HTR-8/SVneo (cell line): ENCODE measurements around the gene ASPDH.

Source experiments
- DNase-seq: peaks from one replicate; pipeline ENCODE4 v3.0.0; 2011; ENCODE audit warnings: low spot score, mixed read lengths; ENCODE audit not compliant: insufficient read length
- FAIRE-seq: peaks from 2 replicates; lab custom pipeline; 2011; peaks lifted over from hg19 to GRCh38; lab: Jason Lieb, UNC

The ASPDH gene

DNA sequence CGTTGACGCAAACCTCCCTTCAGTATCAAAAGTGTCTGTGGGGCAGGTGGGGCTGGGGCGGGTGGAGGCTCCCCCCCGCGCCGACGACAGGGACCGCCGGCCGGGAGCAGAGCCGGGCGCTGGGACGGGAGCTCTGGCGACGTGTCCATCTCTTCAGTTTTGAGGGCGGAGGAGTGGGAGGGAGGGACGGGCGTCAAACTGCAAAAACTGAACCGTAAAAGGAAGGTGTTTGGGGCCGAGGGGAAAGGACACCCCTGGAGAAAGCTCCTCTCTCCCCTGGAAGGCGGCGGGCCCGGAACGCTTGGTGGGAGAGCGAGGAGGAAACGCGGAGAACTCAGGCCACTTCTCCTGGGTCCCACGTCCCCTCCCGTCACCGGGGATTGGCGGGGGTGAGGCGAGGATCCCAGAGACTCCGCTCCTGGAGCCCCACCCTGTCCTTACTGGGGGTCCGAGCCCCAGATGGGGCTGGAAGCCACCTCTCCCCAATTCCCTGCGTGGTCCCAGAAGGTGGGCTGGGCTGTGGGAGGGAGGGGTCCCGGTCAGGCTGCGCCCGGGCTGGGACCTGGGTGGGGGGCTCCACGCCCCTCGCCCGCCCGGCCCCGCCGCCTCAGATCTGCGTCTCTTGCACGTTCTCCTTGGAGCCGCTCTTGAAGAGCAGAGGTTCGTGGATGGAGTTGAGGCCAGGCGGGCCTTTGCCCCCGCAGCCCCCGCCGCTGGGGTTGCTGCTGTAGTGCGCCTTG, 3.4 kb upstream of the ASPDH start:
- FAIRE-seq (no peak), DNase-seq (no peak)

DNA sequence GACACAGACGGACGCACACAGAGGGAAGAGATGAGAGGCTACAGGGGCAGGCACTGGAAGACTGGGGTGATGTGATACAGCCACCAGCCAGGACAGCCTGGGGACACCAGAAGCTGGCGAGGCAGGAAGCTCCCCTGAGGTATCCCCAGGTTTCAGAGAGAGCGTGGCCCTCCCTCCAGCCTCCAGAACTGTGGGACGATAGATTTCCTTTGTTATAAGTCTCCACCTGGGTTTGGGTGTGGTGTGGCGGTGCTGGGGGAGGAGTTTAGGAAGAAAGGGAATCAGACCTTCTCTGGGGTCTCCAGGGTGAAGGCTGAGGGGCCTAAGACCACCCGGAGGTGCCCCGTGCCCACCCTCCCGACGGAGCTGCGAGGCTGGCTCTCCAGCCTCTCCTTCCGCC, 2.7 kb upstream of the ASPDH start:
- FAIRE-seq: no peak

DNA sequence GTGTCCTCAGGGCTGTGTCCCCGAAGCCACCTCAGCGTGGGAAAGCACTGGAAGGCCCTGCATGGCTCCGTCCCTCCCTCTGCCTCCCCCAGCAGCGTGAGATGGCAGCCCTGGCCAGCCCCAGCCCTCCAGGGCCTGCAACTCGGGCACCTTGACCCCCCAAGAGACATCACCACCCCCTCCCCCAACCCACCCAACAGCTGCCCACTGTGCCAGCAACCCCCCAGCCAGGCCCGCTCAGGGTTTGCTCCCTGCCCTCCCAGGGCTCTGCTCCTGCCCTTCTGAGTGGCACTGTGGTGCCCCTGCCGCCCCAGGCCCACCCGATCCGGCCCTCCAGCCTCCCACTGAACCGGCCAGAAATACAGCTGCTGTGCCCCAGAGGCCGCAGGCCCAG, 1.5 kb upstream of the ASPDH start:
- FAIRE-seq: no peak
- DNase-seq: no peak

More for the DNA sequence above, 2.7 kb upstream of the ASPDH start:
- no peak for DNase-seq

- no peak for DNase-seq
- FAIRE-seq: no peak
These were observed 844 bp upstream of the ASPDH start for GRCh38 chr19:50514346-50515167.

DNA sequence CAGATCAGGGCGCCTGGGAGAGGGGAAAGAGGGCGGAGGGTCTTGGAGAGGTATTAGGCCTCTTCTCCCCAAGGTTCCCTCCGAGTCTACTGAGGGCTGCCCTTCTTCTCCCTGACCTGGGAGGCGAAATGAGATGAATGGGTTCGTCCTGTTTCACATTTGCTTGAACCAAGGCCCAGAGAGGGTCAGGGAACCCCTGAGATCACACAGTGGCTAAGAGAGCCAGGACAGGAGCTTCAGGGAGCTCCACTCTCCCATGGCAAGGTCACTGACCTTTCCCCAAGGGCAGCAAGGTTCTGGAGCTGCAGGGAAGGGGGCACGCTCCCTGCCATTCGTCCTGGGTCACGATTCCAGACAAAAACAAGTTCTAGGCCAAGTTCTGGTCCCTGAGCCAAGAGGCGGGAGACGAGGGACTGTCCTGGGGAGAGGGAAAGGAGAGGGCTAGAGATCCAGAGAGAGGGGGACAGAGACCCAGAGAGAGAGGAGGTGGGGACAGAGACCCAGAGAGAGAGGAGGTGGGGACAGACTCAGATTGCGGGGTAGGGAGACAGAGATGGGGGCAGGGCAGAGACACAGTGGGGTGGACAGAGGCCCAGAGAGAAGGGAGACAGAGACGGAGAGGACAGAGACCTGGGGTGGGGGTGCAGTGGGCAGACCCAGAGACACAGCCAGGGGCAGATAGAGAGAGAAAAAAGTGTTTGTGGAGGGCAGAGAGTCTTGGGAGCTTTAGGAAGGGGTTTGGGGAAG, 541 bp downstream of the ASPDH start:
- FAIRE-seq (no peak), DNase-seq (no peak)

DNA sequence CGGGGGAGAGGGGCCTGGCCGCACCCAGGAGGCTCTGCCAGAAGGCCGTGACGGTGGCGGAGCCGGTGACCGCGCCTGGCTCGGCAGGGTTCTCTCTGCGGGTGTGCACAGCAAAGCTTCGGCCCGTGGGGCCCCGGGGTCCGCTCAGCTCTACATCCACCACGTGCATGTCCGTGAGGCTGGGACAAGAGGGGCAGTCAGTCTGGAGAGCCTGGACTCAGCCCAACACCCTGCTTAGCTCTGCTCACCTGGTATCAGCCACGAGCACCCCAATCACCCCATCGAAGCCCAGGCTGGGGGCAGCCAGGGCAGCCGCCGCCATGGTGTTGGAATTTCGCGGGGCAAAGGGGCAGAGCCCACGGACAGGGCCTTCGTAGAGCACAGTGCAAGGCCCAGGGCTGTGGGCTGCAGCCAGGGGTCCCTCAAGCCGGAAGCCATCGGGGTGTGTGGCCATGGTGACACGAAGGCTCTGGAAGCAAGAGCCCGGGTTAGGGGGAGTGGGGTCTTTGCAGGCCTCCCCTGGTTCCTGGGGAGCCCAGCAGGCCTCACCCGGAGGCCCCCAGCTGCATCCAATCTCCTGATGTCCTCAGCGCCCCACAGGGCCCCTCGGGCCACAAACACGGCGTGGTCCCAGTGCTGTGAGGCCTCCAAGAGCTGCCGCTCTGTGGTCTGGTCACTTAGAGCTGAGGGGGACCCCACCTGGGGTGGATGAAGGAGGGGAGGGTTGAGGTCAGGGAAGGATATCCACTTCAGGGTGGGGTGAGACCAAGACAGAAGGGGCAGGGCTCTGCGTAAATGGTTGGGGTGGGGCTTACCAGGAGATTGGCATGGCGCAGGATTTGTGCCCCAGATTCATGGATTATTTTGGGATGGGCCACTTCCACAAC, 1.4 kb downstream of the ASPDH start:
- FAIRE-seq: no peak
- DNase-seq: no peak

DNA sequence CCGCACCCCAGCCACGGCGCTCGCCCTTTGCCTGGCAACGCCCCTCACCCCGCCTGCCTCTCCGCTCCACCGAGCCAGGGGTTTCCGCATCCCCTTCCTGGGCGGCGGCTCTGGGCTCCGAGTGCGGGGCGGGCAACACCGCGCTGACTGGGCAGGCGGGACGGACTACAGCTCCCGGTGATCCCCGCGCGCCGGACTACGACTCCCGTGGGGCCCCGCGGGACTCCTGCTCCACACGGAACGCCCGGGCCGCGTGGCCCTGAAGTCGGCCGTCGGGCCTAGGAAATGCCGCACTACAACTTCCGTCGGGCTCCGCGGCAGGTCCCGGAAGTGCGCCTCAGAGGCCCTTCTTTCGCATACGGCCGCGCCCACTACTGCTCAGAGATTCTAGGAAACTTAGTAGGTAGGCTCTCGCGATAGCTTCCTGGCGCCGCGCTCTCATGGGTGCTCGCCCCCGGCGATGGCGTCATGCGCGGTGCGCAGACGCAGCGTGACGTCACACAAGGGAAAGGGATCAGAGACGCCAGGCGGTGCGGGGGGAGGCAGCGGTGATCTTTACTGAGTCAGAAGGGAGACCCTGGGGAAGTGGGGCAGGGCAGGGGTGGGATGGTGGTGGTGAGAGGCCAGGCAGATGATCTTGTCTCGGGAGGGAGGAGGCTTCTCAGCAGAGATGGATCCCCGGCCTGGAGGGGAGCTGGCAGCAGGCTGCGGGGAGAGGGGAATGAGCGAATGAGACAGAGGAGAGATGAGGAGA, 2.5 kb downstream of the ASPDH start, which contains the start of gene JOSD2:
JOSD2 (minus strand) TSS at position 123 of the 754 bp plus-strand sequence. CDS start 760 bp downstream, outside the sequence.
- DNase-seq (peak; percentile 97), FAIRE-seq (peak; percentile 96)

- DNase-seq (peak; percentile 35), FAIRE-seq (peak; percentile 28)
These were observed 3.0 kb downstream of the ASPDH start for GRCh38 chr19:50510700-50511068.

- DNase-seq (no peak), FAIRE-seq (no peak)
These were observed 3.5 kb downstream of the ASPDH start for GRCh38 chr19:50510121-50510670.

DNA sequence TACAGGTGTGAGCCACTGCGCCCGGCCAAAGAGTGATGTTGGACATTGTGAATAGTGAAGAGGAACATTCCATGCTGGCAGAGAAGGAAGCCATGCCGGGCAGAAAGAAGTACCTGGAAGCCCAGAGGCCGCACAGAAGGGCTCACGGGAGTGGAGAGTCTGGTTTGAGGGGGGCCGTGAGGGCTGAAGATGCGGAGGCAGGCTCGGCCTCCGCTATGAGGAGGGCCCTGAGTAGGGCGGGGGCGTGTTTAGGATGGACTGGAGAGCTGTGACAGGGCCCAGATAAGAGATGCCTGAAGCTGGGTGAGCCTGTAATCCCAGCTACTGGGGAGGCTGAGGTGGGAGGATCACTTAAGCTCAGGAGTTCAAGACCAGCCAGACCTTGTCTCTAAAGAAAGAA, 4.3 kb downstream of the ASPDH start:
- no peak for DNase-seq
- FAIRE-seq: no peak

GRCh38 chr19:50508843-50509190, 4.9 kb downstream of the ASPDH start:
- no peak for FAIRE-seq
- DNase-seq: no peak

DNA sequence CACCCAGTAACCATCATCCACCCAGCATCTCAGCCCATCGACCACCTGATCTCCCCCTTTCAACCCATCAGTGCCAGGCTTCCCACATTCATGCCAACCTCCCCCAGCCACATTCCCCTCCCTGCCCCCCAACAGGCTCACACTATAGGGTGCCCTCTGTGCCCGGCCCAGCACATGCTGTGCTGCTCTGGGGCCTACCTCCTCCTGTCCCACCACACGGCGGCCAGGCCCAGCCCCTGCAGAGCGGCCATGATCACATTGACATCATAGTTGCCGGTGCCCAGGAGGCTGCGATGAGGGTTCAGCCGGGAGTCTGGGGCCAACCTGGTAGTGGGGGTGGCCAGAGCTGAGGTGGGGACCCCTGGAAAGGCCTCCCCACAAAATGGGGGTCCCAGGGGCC, 6.3 kb downstream of the ASPDH start:
- FAIRE-seq (no peak), DNase-seq (no peak)

GRCh38 chr19:50506700-50507099, 7.0 kb downstream of the ASPDH start:
- FAIRE-seq (no peak), DNase-seq (no peak)

- DNase-seq: no peak
- no peak for FAIRE-seq
These were observed 7.7 kb downstream of the ASPDH start for GRCh38 chr19:50505856-50506611.

DNA sequence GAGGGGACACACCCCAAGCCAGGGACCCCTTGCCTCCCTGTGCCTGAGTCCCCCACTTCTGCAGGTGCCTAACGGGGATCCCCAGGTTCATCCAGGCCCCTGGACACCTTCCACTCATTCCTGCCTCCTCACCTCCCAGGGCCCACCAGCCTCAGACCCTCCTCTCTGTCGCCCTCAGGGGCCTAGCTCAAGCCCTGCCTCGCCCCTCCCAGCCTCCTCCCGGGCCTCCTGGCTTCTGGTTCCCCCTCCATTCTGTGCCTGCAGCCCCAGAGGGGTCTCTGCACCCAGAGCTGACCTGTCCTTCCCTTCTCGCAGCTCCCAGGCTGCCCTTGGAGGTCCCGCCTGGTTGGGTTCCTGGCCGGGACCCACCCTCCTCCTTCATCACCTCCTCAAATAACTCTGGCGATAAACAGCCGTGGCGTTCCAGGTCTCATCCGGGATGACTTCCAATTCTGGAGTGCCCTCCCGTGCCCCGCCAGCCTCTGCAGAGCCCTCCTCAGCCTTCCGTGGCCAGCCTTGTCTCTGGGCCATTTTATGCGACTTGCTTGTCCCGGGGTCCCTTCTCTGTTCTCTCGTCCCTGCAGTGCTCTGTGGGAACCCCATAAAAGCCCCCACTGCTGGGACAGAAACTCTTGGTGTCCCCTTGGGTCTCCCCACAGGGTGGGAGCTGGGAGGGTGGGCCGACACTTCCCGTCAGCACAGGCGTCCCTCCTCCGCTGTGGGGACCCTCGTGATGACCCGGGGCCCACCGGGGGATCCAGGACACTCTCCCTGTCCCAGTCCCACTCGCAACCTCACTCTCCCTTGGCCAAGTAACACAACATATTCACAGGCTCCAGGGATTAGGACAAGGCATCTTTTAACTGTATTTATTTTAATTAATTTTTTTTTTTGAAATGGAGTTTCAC, 11.9 kb downstream of the ASPDH start:
- FAIRE-seq (no peak), DNase-seq (no peak)

DNA sequence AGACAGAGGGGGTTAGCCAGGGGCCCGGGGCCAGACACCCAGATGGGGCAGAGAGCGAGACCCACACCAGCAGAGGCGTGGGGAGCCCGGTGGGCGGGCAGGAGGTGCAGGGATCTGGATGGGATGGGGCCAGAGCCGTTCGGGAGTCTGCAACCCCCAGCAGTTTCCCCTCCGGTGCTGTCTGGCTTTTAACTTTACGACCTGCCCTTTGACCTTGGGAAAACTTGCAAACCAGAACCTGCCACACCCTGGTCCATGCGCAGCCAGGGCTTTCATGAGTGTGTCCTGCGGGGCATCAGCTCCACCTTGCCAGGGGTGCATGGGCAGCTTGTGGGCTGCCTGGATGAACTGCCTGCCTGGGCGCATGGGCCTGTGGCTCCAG, 12.5 kb downstream of the ASPDH start:
- FAIRE-seq (no peak), DNase-seq (no peak)

- FAIRE-seq (no peak), DNase-seq (no peak)
These were observed 13.0 kb downstream of the ASPDH start for GRCh38 chr19:50500753-50501151.
